GM10266 (cell line): ENCODE results near the gene NR6A1.

ENCODE experiments used
- DNase-seq: peaks from one replicate; pipeline ENCODE4 v3.0.0; 2012; ENCODE audit errors: extremely low spot score
- TF ChIP-seq, protein P1 (sequence below): IDR thresholded peaks from 2 replicates; pipeline ENCODE4 v1.5.1; 2012; ENCODE audit warnings: mild to moderate bottlenecking, low read depth; ENCODE audit not compliant: control insufficient read depth, insufficient read depth; ENCODE audit errors: missing control alignments

The NR6A1 gene

DNA sequence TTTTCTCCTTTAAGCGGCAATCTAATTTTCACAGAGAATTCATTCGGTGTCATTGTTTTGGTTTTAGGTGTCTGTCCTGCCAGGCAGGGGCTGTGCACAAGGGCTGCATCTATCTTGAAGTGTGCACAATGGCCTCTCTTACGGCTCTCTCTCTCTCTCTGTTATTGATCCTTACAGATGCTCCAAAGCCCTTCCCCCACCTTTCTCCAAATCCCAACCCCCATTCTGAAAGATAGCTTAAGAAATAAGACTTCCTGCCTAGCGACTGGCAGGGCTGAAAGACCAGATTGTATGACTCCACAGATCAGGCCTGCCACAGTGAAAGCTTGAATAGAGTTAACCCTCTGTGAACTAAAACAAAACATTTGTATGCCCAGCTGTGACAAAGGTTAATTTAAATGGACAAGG is 177.5 kb downstream of the NR6A1 start:
- DNase-seq, result peak; percentile 35
- TF ChIP-seq, protein P1, sequence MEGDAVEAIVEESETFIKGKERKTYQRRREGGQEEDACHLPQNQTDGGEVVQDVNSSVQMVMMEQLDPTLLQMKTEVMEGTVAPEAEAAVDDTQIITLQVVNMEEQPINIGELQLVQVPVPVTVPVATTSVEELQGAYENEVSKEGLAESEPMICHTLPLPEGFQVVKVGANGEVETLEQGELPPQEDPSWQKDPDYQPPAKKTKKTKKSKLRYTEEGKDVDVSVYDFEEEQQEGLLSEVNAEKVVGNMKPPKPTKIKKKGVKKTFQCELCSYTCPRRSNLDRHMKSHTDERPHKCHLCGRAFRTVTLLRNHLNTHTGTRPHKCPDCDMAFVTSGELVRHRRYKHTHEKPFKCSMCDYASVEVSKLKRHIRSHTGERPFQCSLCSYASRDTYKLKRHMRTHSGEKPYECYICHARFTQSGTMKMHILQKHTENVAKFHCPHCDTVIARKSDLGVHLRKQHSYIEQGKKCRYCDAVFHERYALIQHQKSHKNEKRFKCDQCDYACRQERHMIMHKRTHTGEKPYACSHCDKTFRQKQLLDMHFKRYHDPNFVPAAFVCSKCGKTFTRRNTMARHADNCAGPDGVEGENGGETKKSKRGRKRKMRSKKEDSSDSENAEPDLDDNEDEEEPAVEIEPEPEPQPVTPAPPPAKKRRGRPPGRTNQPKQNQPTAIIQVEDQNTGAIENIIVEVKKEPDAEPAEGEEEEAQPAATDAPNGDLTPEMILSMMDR, result no peak

DNA sequence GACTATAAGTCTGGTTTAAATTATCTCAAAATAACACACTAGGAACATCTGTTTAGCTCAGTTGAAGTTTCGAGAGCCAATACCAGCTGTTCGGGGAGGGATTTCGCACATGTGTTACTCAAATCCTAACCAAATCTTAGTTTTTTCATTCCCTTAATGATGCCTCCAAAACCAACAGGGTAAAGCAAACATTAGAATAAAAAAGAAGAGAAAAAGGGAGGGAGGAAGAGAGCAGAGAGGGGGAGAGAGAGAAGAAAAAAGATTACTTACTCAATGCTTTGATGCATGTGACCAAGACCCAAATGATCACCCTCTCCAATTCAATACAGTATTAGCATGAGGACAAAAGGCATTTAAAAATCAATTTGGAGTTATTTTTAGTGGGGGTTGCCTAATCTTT is 177.9 kb downstream of the NR6A1 start:
- no peak for DNase-seq
- TF ChIP-seq, protein P1, result no peak

DNA sequence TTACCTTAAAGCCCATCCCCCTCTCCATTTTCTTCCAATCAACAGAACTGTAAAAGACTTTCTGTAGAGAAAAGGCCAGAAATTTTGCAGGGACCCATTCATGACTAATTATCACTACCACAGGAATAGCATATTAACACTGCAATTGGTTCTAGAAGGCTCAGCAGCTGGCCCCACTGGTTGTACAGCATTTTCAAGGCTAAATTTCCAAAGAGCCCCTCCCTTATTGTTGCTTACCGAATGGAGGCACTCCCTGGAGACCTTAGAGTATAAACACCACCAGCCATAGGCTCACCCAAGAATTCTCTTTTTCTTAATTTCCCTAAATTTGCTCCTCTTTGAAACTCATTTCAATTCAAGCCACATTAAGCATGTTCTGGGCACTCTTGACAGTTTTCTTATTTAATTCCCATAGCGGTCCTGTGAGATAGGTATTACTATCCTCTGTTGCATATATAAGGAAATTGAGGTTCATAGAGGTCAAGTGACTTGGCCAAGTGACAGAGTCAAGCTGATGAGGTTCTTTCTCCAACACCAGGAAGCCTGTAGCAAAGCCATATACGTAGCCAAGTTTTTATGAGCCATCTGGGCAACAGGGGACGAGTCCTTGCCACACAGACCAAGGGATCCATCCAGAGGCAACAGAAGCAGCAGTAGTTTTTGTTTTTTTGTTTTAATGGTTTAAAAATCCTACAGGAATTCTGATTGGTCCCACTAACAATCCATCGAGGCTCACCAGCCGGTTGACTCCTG is 180.0 kb downstream of the NR6A1 start:
- DNase-seq, result no peak
- TF ChIP-seq, protein P1, result no peak

DNA sequence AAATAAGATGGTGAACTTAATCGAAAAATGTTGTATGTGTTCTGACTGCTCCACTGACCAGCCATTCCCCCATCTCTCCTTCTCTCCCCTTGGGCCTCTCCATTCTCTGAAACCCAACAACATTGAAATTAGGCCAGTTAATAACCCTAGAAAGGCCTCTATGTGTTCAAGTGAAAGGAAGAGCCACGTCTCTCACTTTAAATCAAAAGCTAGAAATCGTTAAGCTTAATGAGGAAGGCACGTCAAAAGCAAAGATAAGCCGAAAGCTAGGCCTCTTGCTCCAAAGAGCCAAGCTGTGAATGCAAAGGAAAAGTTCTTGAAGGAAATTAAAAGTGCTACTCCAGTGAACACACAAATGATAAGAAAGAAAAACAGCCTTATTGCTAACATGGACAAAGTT is 186.5 kb downstream of the NR6A1 start:
- no peak for DNase-seq

DNA sequence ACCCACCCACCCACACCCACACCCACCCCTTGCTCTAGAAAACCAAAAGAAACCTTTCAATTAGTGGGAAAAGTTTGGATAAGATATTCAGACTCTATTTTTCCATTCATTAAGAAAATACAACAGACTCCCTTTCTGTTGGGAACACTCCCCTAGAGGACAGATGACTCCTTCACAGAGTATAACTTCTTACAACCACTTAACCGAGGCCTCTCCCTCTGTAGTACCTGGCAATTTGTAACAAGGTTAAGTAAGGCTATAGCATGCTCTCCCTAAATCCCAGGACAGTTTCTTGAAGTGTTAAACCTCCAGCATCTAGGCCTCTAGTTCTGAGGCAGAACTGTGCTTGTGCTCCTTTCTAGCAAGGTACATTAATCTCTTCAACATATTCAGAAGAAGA is 188.0 kb downstream of the NR6A1 start:
- TF ChIP-seq, protein P1, result no peak
- DNase-seq, result no peak

More for the DNA sequence above, 186.5 kb downstream of the NR6A1 start:
- TF ChIP-seq, protein P1, result no peak

DNA sequence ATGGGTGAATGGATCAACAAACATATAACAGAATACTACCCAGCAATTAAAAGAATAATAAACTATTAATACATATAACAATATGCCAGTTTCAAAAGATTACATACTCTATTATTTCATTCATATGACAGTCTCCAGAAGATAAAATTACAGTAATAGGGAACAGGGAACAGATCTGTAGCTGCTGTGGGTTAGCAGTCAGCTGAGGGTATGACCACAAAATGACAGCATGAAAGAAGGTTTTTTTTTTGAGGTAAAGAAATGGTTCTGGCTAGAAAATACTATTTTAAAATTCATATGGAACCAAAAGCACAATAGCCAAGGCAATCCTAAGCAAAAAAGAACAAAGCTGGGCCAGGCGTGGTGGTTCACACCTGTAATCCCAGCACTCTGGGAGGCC is 190.9 kb downstream of the NR6A1 start:
- TF ChIP-seq, protein P1, result no peak
- no peak for DNase-seq

DNA sequence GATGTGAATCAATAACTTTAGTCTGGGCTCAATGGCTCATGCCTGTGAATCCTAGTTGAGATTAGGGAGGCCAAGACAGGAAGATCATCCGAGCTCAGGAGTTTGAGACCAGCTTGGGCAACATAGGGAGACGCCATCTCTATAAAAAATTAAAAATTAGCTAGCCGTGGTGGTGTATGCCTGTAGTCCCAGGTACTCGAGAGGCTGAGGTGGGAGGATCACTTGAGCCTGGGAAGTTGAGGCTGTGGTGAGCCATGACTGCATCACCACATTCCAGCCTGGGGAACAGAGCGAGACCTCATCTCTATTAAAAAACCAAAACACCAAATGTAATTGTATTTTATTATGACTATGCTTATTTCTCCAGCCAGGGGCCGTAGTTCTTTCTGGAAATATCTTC is 194.4 kb downstream of the NR6A1 start:
- TF ChIP-seq, protein P1, result no peak
- DNase-seq, result no peak
